Right lobe of liver (tissue), 6 donors: ENCODE measurements around the gene TMUB2. TPM values are rescaled to one million over a fixed set of nuclear protein-coding genes. Genes with fewer than 3 reads are reported as not detected.

Experiments used
- ATAC-seq, 4 donors: fragments of 200-7000 bp; cut with Tn5 transposase; one replicate each; pipeline ENCODE4 v1.9.1; 2020; ENCODE audit warnings: mild to moderate bottlenecking in 4 of 4, moderate library complexity in 4 of 4
- DNase-seq, 3 donors: peaks; one replicate each; pipeline ENCODE4 v3.0.0-alpha.2; 2020
- H3K27ac ChIP-seq, 3 donors: fragments of 200-600 bp; one replicate each; pipeline ENCODE4 v1.8.0; 2022
- H3K27me3 ChIP-seq, 2 donors: fragments of 200-600 bp; one replicate each; pipeline ENCODE4 v1.8.0; 2022
- H3K36me3 ChIP-seq, 4 donors: fragments of 200-600 bp; sonication (generic) in 1 of 4; one replicate each; pipeline versions ENCODE4 v1.5.1 to v1.8.0; 2017 to 2022; ENCODE audit warnings: control low read depth in 1 of 4
- H3K4me1 ChIP-seq, 4 donors: fragments of 200-600 bp; sonication (generic) in 1 of 4; one replicate each; pipeline versions ENCODE4 v1.5.1 to v1.8.0; 2017 to 2022; ENCODE audit warnings: control low read depth in 1 of 4
- H3K4me3 ChIP-seq, 3 donors: fragments of 200-600 bp; one replicate each; pipeline ENCODE4 v1.8.0; 2022
- H3K9me3 ChIP-seq, 4 donors: fragments of 200-600 bp; sonication (generic) in 1 of 4; one replicate each; pipeline versions ENCODE4 v1.5.1 to v1.8.0; 2017 to 2022; ENCODE audit warnings: control low read depth in 1 of 4
- CTCF ChIP-seq, 4 donors: fragments of 200-600 bp in 3 of 4; fragments of 450-650 bp in 1 of 4; IDR thresholded peaks; one replicate each; pipeline versions ENCODE4 v1.5.1 to v1.8.0; 2016 to 2022; ENCODE audit warnings: antibody characterized with exemption in 4 of 4, mild to moderate bottlenecking in 2 of 4
- POLR2A ChIP-seq: fragments of 450-650 bp; IDR thresholded peaks from one replicate; pipeline ENCODE4 v1.6.1; 2017; ENCODE audit warnings: antibody characterized with exemption, mild to moderate bottlenecking
- WGBS: methylation state at CpG from one replicate; pipeline ENCODE4 v1.1.6; 2018; ENCODE audit warnings: low coverage, low lambda C conversion rate; ENCODE audit not compliant: insufficient coverage; ENCODE audit errors: missing lambda C conversion rate; 5-methylcytosine and 5-hydroxymethylcytosine counted together
- intact Hi-C, 2 donors: fragments of 100-400 bp; cut with DNase I; formaldehyde crosslinking; loops; one replicate each; pipeline versions ENCODE4 v1.11.2 to v1.14.1; 2022
- total RNA-seq, 6 experiments: library from RNA; depleted of rRNA in 2 of 6; stranded (reverse); fragments of >200 nt in 2 of 6; fragmentation: NEBNext Ultra II Directional in 3 of 6; extraction: Animal tissue kit (Norgen Biotek cat#: 25700) in 3 of 6; gene quantifications; one replicate each; pipeline versions ENCODE4 v1.1.0 to v1.2.4, GENCODE V29; 2016 to 2023
- donor health status: DM: no; HTN: yes; CAD: no.
- donor health status: DM: no; HTN: no; CAD: no.
- donor health status: DM: no; HTN: no; CAD: no.
- donor health status: DM: no; HTN: yes; CAD: no.
- donor health status: DM: no; HTN: yes; CAD: no.

TMUB2 gene
- total RNA-seq, 6 experiments from 2014 or later: 13.8 to 18.0 (median 15.7) TPM

- H3K4me1 ChIP-seq: peaks cover 0 to 3% (median 0%) of the 10 kb centered on the region in 4 donors
- H3K4me3 ChIP-seq: no peak overlapping the region
- H3K9me3 ChIP-seq: no peaks in the 10 kb centered on the region
- intact Hi-C loops: loop anchor here in 1 of 2 donors (10.0 kb wide), 1 partner anchor 59 kb away; no protein-coding TSS in a partner anchor
- no peak for TF ChIP-seq CTCF (IDR thresholded peaks at IDR 0.05)
- TF ChIP-seq POLR2A: no peak
- WGBS: 83% methylated on average over 2 of the region's 14 CpGs
- H3K27me3 ChIP-seq: no peaks in the 10 kb centered on the region
- no peak overlapping the region for H3K27ac ChIP-seq
- H3K36me3 ChIP-seq: peaks cover 0 to 54% (median 16%) of the 10 kb centered on the region in 4 donors
- DNase-seq: peak in 1 of 3 donors; percentile 46
- no peak for ATAC-seq
Measured at GRCh38 chr17:44193326-44194084, 6.7 kb downstream of the TMUB2 start.

- Histone ChIP-seq H3K4me1 (peaks cover 0 to 3% (median 0%) of the 10 kb centered on the region in 4 donors), H3K4me3 (no peak overlapping the region), H3K9me3 (no peaks in the 10 kb centered on the region), H3K27ac (no peak overlapping the region), H3K27me3 (no peaks in the 10 kb centered on the region), H3K36me3 (peaks cover 0 to 40% (median 16%) of the 10 kb centered on the region in 4 donors)
- no CpG with 5 or more reads among the region's 15 CpGs for WGBS
- intact Hi-C loops: loop anchor here in 1 of 2 donors (10.0 kb wide), 1 partner anchor 62 kb away; no protein-coding TSS in a partner anchor
- no peak for TF ChIP-seq CTCF (IDR thresholded peaks at IDR 0.05)
- TF ChIP-seq POLR2A: no peak
- peak in 1 of 3 donors; percentile 49 for DNase-seq
- no peak for ATAC-seq
Measured at GRCh38 chr17:44197107-44197506, 10.3 kb downstream of the TMUB2 start.

GRCh38 chr17:44197980-44198720 lies 11.4 kb downstream of the TMUB2 start:
- Histone ChIP-seq H3K27ac (peak overlapping the region; percentile 90 to 96 (median 92)), H3K4me1 (peaks cover 0 to 3% (median 0%) of the 10 kb centered on the region in 4 donors), H3K4me3 (peak overlapping the region; percentile 79 to 96 (median 83)), H3K36me3 (peaks cover 0 to 37% (median 16%) of the 10 kb centered on the region in 4 donors), H3K27me3 (no peaks in the 10 kb centered on the region), H3K9me3 (no peaks in the 10 kb centered on the region)
- ATAC-seq (no peak), DNase-seq (no peak)
- TF ChIP-seq CTCF (IDR thresholded peaks at IDR 0.05): no peak
- TF ChIP-seq POLR2A: peak; percentile 19
- intact Hi-C loops: loop anchor here in 1 of 2 donors (10.0 kb wide), 1 partner anchor 63 kb away; no protein-coding TSS in a partner anchor
- 26% methylated on average over 3 of the region's 11 CpGs for WGBS

- Histone ChIP-seq H3K27ac (peak overlapping the region; percentile 90 to 96 (median 92)), H3K27me3 (no peaks in the 10 kb centered on the region), H3K4me3 (peak overlapping the region; percentile 79 to 96 (median 83)), H3K4me1 (peaks cover 0 to 3% (median 0%) of the 10 kb centered on the region in 4 donors), H3K36me3 (peaks cover 0 to 32% (median 13%) of the 10 kb centered on the region in 4 donors), H3K9me3 (no peaks in the 10 kb centered on the region)
- intact Hi-C loops: loop anchor here in 1 of 2 donors (10.0 kb wide), 1 partner anchor 64 kb away; no protein-coding TSS in a partner anchor
- DNase-seq (peak; percentile 79 to 81 (median 81)), ATAC-seq (peak; percentile 28 to 43 (median 35))
- WGBS: 0% methylated on average over 6 of the region's 68 CpGs
- TF ChIP-seq POLR2A (no peak), CTCF (IDR thresholded peaks at IDR 0.05) (no peak)
Measured at GRCh38 chr17:44198721-44199552, 12.2 kb downstream of the TMUB2 start.
